ENCODE measurements around the gene G6PC3.
A peak's percentile ranks its signal among the peaks of the same experiment; 100 is the strongest.

The G6PC3 gene

DNA sequence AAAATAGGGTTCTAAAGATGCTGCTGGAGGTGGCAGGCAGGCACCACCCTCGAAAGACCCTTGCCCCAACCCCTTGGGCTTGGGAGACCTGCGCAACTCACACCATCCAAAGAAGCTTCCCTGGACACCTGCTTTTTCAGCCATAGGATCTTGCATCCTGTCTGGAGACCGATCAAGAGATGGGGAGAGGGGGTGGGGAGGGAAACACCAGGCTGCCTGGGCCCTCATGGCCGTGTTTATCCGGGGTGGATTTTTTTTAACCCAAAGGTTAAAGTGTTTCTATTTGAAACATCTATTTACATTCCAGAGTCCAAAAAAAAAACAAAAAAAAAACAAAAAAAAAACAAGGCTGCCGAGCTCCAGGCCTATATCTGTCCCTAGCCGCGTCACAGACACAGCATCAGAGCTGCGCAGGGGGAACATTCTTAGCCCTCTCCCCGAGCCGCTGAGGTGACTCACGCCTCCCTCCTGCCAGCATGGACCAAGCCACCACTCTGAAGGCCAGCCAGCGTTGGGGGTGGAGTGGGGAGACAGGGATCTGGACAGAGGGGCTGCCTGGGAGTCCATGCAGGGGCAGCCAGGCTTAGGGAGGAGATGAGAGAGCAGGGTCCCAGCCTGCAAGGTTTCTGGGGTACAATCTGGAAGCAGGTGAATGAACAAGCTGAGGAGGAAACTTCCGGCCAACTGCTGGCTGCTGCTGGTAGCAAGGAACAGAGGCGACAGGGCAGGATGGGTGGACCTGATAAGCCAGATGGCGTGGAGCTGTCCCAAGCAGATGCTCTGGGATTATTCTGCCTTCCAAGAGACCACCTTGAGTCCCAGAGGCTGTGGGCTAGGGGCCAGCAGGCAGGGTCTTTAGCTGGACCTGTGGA lies 38.1 kb downstream of the G6PC3 start:
- Histone ChIP-seq H3K36me3 (replicated peaks in 1 of 2; ENCODE audit: control insufficient read depth in 2 of 2, insufficient read depth in 2 of 2, low read length in 2 of 2) (peaks cover 0 to 3% of the 10 kb centered on the region in 2 donors), H3K9ac (ENCODE audit: low read depth, low read length, poor library complexity) (peak overlapping the region; percentile 33), H4K91ac (ENCODE audit: low read depth, low read length, poor library complexity) (no peak overlapping the region), H2BK120ac (ENCODE audit: low read depth, low read length) (no peak overlapping the region), H2AK5ac (ENCODE audit: low read depth, low read length) (no peak overlapping the region), H2BK12ac (ENCODE audit: low read length) (no peak overlapping the region), H3K27ac (replicated peaks; ENCODE audit: low read length) (no peak overlapping the region), H3K79me1 (ENCODE audit: low read depth, low read length) (peaks cover 5% of the 10 kb centered on the region), H2BK5ac (ENCODE audit: low read length) (peak overlapping the region; percentile 21), H4K8ac (ENCODE audit: low read depth, low read length) (no peak overlapping the region), H3K27me3 (ENCODE audit: control insufficient read depth in 3 of 3, insufficient read depth in 3 of 3, low read depth in 1 of 3, low read length in 3 of 3) (no peaks in the 10 kb centered on the region), H3K4me3 (ENCODE audit: low read length in 2 of 2) (no peak overlapping the region), H2BK15ac (ENCODE audit: low read length) (no peak overlapping the region), H3K18ac (ENCODE audit: low read length) (peak overlapping the region; percentile 40), H3K4ac (ENCODE audit: low read length) (no peak overlapping the region), H2AFZ (ENCODE audit: low read length) (no peak overlapping the region), H3K4me1 (ENCODE audit: control insufficient read depth in 2 of 2, insufficient read depth in 1 of 2, low read depth in 1 of 2, low read length in 2 of 2) (peaks cover 23 to 24% of the 10 kb centered on the region in 2 donors), H3K23ac (ENCODE audit: low read depth, low read length, poor library complexity) (peak overlapping the region; percentile 90), H3K9me3 (replicated peaks in 1 of 2; ENCODE audit: control insufficient read depth in 2 of 2, insufficient read depth in 1 of 2, low read depth in 1 of 2, low read length in 2 of 2) (no peaks in the 10 kb centered on the region), H3K4me2 (ENCODE audit: insufficient read depth, low read length, poor library complexity, severe bottlenecking) (no peak overlapping the region), H3K14ac (ENCODE audit: low read length) (no peak overlapping the region)
- DNase-seq (ENCODE audit: low spot score): no peak
- no CpG with 5 or more reads among the region's 16 CpGs for WGBS, 2 donors (ENCODE audit: extremely low coverage in 2 of 2, insufficient read length in 2 of 2, insufficient replicate concordance in 1 of 2)

DNA sequence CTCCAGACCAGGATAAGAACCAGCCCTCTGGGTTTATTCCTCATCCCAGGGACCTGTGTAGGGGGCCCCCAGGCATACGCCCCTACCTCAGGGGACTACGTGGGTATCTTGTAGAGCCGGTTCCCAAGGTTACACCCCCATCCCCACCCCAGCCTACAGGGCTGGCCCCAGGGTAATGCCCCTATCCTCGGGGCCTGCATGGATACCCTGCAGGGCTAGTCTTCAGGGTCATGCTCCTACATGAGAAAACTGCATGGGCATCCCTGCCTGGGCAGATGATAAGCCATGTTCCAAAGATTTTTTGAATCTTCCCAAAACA lies 38.7 kb downstream of the G6PC3 start:
- Histone ChIP-seq H3K4ac (ENCODE audit: low read length) (no peak overlapping the region), H3K79me1 (ENCODE audit: low read depth, low read length) (peaks cover 6% of the 10 kb centered on the region), H3K9ac (ENCODE audit: low read depth, low read length, poor library complexity) (peak overlapping the region; percentile 61), H3K27me3 (ENCODE audit: control insufficient read depth in 3 of 3, insufficient read depth in 3 of 3, low read depth in 1 of 3, low read length in 3 of 3) (no peaks in the 10 kb centered on the region), H2BK5ac (ENCODE audit: low read length) (peak overlapping the region; percentile 29), H3K9me3 (replicated peaks in 1 of 2; ENCODE audit: control insufficient read depth in 2 of 2, insufficient read depth in 1 of 2, low read depth in 1 of 2, low read length in 2 of 2) (no peaks in the 10 kb centered on the region), H4K91ac (ENCODE audit: low read depth, low read length, poor library complexity) (no peak overlapping the region), H4K8ac (ENCODE audit: low read depth, low read length) (no peak overlapping the region), H3K18ac (ENCODE audit: low read length) (no peak overlapping the region), H2BK12ac (ENCODE audit: low read length) (no peak overlapping the region), H2AFZ (ENCODE audit: low read length) (no peak overlapping the region), H3K36me3 (replicated peaks in 1 of 2; ENCODE audit: control insufficient read depth in 2 of 2, insufficient read depth in 2 of 2, low read length in 2 of 2) (peaks cover 0 to 3% of the 10 kb centered on the region in 2 donors), H3K14ac (ENCODE audit: low read length) (no peak overlapping the region), H2BK120ac (ENCODE audit: low read depth, low read length) (no peak overlapping the region), H3K4me1 (ENCODE audit: control insufficient read depth in 2 of 2, insufficient read depth in 1 of 2, low read depth in 1 of 2, low read length in 2 of 2) (peaks cover 23 to 24% of the 10 kb centered on the region in 2 donors), H2AK5ac (ENCODE audit: low read depth, low read length) (no peak overlapping the region), H3K4me3 (ENCODE audit: low read length in 2 of 2) (no peak overlapping the region), H3K4me2 (ENCODE audit: insufficient read depth, low read length, poor library complexity, severe bottlenecking) (no peak overlapping the region), H3K27ac (replicated peaks; ENCODE audit: low read length) (no peak overlapping the region), H3K23ac (ENCODE audit: low read depth, low read length, poor library complexity) (no peak overlapping the region), H2BK15ac (ENCODE audit: low read length) (no peak overlapping the region)
- WGBS, 2 donors (ENCODE audit: extremely low coverage in 2 of 2, insufficient read length in 2 of 2, insufficient replicate concordance in 1 of 2): no CpG with 5 or more reads among the region's 4 CpGs
- no peak for DNase-seq (ENCODE audit: low spot score)

DNA sequence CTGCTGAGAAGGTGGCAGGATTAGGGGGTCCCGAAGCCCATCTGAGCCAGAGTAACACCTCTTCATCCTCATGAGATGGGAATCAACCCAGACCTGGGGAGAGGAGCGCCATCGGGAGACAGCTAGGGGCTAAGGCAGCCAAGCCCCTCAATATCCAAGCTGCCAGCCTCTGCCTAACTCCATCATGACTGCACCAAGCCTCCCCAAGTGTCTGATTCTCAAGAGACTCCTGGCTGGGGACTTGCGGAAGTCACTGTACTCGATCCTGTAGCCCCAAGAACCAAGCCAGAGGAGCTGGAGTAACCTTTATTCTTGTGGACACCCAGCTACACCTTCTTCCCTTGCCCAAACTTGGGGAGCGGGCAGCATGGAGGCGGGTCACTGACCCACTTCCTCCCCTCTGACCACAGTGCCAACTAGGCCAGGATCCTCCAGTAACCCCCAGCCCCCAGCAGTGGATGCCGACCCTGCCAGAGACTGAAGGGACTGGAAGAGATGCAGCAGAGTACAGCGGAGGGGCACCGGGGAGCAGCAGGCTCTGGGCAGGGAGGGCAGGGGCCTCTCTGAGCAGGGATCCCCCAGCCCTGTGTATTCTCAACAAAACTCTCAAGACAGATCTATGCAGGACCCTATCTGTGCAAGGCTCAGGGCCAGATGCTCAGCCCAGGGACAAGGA lies 39.6 kb downstream of the G6PC3 start:
- no peak overlapping the region for H3K4ac ChIP-seq (ENCODE audit: low read length)
- no peak overlapping the region for H2BK15ac ChIP-seq (ENCODE audit: low read length)
- peak overlapping the region; percentile 34 for H3K23ac ChIP-seq (ENCODE audit: low read depth, low read length, poor library complexity)
- no peaks in the 10 kb centered on the region for H3K27me3 ChIP-seq (ENCODE audit: control insufficient read depth in 3 of 3, insufficient read depth in 3 of 3, low read depth in 1 of 3, low read length in 3 of 3)
- H3K79me1 ChIP-seq (ENCODE audit: low read depth, low read length): peaks cover 5% of the 10 kb centered on the region
- H3K14ac ChIP-seq (ENCODE audit: low read length): peak overlapping the region; percentile 39
- no peak overlapping the region for H3K4me3 ChIP-seq (ENCODE audit: low read length in 2 of 2)
- no peak overlapping the region for H2BK12ac ChIP-seq (ENCODE audit: low read length)
- no peak overlapping the region for H4K8ac ChIP-seq (ENCODE audit: low read depth, low read length)
- peaks cover 23 to 24% of the 10 kb centered on the region in 2 donors for H3K4me1 ChIP-seq (ENCODE audit: control insufficient read depth in 2 of 2, insufficient read depth in 1 of 2, low read depth in 1 of 2, low read length in 2 of 2)
- no peak overlapping the region for H2BK120ac ChIP-seq (ENCODE audit: low read depth, low read length)
- H3K18ac ChIP-seq (ENCODE audit: low read length): no peak overlapping the region
- H3K4me2 ChIP-seq (ENCODE audit: insufficient read depth, low read length, poor library complexity, severe bottlenecking): no peak overlapping the region
- H3K27ac ChIP-seq (replicated peaks; ENCODE audit: low read length): no peak overlapping the region
- no peaks in the 10 kb centered on the region for H3K9me3 ChIP-seq (replicated peaks in 1 of 2; ENCODE audit: control insufficient read depth in 2 of 2, insufficient read depth in 1 of 2, low read depth in 1 of 2, low read length in 2 of 2)
- WGBS, 2 donors (ENCODE audit: extremely low coverage in 2 of 2, insufficient read length in 2 of 2, insufficient replicate concordance in 1 of 2): no CpG with 5 or more reads among the region's 10 CpGs
- H4K91ac ChIP-seq (ENCODE audit: low read depth, low read length, poor library complexity): no peak overlapping the region
- peak overlapping the region; percentile 86 for H2AK5ac ChIP-seq (ENCODE audit: low read depth, low read length)
- H3K9ac ChIP-seq (ENCODE audit: low read depth, low read length, poor library complexity): no peak overlapping the region
- H2BK5ac ChIP-seq (ENCODE audit: low read length): peak overlapping the region; percentile 29
- no peak overlapping the region for H2AFZ ChIP-seq (ENCODE audit: low read length)
- DNase-seq (ENCODE audit: low spot score): no peak
- peaks cover 0 to 5% of the 10 kb centered on the region in 2 donors for H3K36me3 ChIP-seq (replicated peaks in 1 of 2; ENCODE audit: control insufficient read depth in 2 of 2, insufficient read depth in 2 of 2, low read length in 2 of 2)
